CD4-positive, alpha-beta T cell (primary cell): ENCODE measurements around the gene CLCN6. TPM values are rescaled to one million over a fixed set of nuclear protein-coding genes. Genes with fewer than 3 reads are reported as not detected.

Experiments used
- ATAC-seq: fragments of 200-7000 bp; cut with Tn5 transposase; one replicate; pipeline ENCODE4 v1.10.0; 2022; ENCODE audit warnings: mild to moderate bottlenecking; ENCODE audit not compliant: poor library complexity
- CTCF ChIA-PET: fragments of 350-600 bp; sonication (Branson Sonifier 250); formaldehyde crosslinking; loops from one replicate; lab custom pipeline; 2021; ENCODE audit warnings: antibody characterized with exemption, inconsistent platforms; lab: Charles Lee
- POLR2A ChIA-PET: fragments of 350-600 bp; sonication (Branson Sonifier 250); formaldehyde crosslinking; loops from one replicate; lab custom pipeline; 2021; ENCODE audit warnings: antibody characterized with exemption, inconsistent platforms; lab: Charles Lee
- DNase-seq, 14 experiments: peaks; one replicate each; pipeline ENCODE4 v3.0.0-alpha.2; 2013 to 2020; ENCODE audit warnings: mixed read lengths in 2 of 14
- H3K27ac ChIP-seq, 2 donors: one replicate each; pipeline versions ENCODE4 v1.5.1 to v1.7.0; 2013; ENCODE audit warnings: low read length in 2 of 2, low read depth in 1 of 2, mild to moderate bottlenecking in 1 of 2
- H3K27me3 ChIP-seq, 2 experiments: 1 replicate in 1 of 2; 2 replicates in 1 of 2; pipeline versions ENCODE4 v1.6.1 to v1.7.0; 2013; ENCODE audit warnings: low read length in 2 of 2, control low read depth in 1 of 2, mild to moderate bottlenecking in 1 of 2, moderate library complexity in 1 of 2; ENCODE audit not compliant: insufficient read depth in 2 of 2, control insufficient read depth in 1 of 2
- H3K36me3 ChIP-seq: one replicate; pipeline ENCODE4 v1.6.1; 2013; ENCODE audit warnings: low read length, control low read depth; ENCODE audit not compliant: insufficient read depth
- H3K4me1 ChIP-seq: one replicate; pipeline ENCODE4 v1.6.1; 2013; ENCODE audit warnings: low read length, control low read depth; ENCODE audit not compliant: insufficient read depth
- H3K4me3 ChIP-seq: one replicate; pipeline ENCODE4 v1.5.1; 2013; ENCODE audit warnings: mild to moderate bottlenecking, low read length, moderate library complexity
- H3K9me3 ChIP-seq, 2 experiments: 1 replicate in 1 of 2; 2 replicates in 1 of 2; pipeline versions ENCODE4 v1.6.1 to v1.7.0; 2013; ENCODE audit warnings: low read length in 2 of 2, mild to moderate bottlenecking in 2 of 2, control low read depth in 1 of 2, moderate library complexity in 1 of 2; ENCODE audit not compliant: control insufficient read depth in 1 of 2, insufficient read depth in 1 of 2
- H3K27ac Mint-ChIP-seq: one replicate; pipeline ENCODE4 v1.8.0; 2020; ENCODE audit warnings: mixed read lengths
- H3K27me3 Mint-ChIP-seq: one replicate; pipeline ENCODE4 v1.8.0; 2021; ENCODE audit warnings: mixed read lengths
- H3K36me3 Mint-ChIP-seq: one replicate; pipeline ENCODE4 v1.8.0; 2021; ENCODE audit warnings: low read depth, mixed read lengths
- H3K4me1 Mint-ChIP-seq: one replicate; pipeline ENCODE4 v1.8.0; 2021; ENCODE audit warnings: low read depth, mixed read lengths
- H3K4me3 Mint-ChIP-seq: one replicate; pipeline ENCODE4 v1.8.0; 2020; ENCODE audit warnings: mild to moderate bottlenecking, mixed read lengths
- H3K9me3 Mint-ChIP-seq: one replicate; pipeline ENCODE4 v1.8.0; 2020; ENCODE audit warnings: mixed read lengths
- CTCF ChIP-seq: fragments of 200-600 bp; IDR thresholded peaks from one replicate; pipeline ENCODE4 v1.8.0; 2022; ENCODE audit warnings: antibody characterized with exemption, mild to moderate bottlenecking
- intact Hi-C, 2 experiments: fragments of 100-400 bp; cut with DNase I in 1 of 2; cut with micrococcal nuclease in 1 of 2; formaldehyde crosslinking; loops; one replicate each; pipeline versions ENCODE4 v1.15.1 to v1.9.0; 2023 to 2025; cut with DNase I, micrococcal nuclease
- total RNA-seq, 174 experiments: library from RNA in 2 of 174; stranded (reverse) in 2 of 174; gene quantifications; one replicate each; pipeline ENCODE4 v1.2.3 and lab custom pipeline; 2021 to 2026

Gene CLCN6
- total RNA-seq, 2 experiments from 2014 or later = 10.9 to 11.2 TPM

GRCh38 chr1:11788549-11789053 is 17.4 kb upstream of the CLCN6 start:
- DNase-seq (peak in 1 of 14 experiments; percentile 15), ATAC-seq (no peak)
- Mint-ChIP-seq H3K36me3 (peaks cover 24% of the 10 kb centered on the region), H3K9me3 (no peaks in the 10 kb centered on the region), H3K27me3 (no peaks in the 10 kb centered on the region), H3K27ac (no peak overlapping the region), H3K4me3 (no peak overlapping the region), H3K4me1 (no peaks in the 10 kb centered on the region)
- H3K36me3 ChIP-seq = peaks cover 22% of the 10 kb centered on the region
- H3K4me1 ChIP-seq = peaks cover 13% of the 10 kb centered on the region
- H3K4me3 ChIP-seq = no peak overlapping the region
- ChIA-PET CTCF (no interaction called here), POLR2A (interaction anchor here (1.0 to 1.1 kb wide), 2 partner anchors 119 to 124 kb away, joined by 3 read pairs; partner anchors contain the start of gene FBXO6)
- TF ChIP-seq CTCF = no peak
- H3K27me3 ChIP-seq = no peaks in the 10 kb centered on the region
- no peaks in the 10 kb centered on the region for H3K9me3 ChIP-seq
- intact Hi-C loops = no loop called here
- H3K27ac ChIP-seq = no peak overlapping the region

DNA sequence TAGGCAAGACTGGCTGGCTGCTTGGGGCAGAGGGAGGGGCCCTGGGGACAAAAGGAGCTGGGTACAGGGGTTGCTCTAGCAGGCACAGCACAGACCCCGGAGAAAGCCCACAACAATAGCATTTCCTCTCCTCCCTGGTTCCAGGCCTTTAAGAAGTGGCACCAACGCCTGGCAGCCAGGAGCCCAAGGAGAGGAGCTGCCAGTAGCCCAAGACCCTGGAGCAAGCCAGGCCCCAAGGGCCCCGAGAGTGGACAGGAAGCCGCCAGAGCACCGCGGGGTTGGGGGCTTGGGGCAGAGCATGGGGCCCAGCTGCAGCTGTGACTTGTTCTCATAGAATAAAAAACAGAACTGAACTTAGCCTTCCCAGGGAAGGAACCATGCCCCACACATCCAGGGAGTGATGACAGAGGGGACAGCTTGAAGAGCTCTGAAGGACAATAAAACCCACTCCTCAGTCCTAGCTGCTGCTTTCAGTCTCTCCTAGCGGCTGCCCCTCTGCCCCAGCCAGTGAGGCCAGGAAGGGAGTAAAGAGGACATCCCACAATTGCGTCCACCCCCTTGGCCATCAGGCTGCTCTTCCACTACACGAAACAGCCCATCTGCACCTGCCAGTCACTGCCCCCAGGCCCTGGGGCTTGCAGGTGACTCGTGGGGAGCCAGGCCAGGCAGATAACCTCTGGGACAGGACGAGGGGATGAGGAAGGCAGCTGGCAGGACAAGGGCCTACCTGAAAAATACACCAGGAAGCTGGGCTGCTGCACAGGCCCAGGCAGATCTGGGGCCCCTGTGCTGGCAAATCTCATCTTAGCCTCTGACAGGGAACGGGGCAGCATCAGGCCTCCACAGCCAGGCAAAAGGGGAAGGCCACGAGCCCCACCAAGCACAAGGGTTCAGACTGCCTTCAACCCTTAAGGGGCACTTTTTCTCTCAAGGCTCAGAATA is 16.6 kb upstream of the CLCN6 start:
- H3K4me1 Mint-ChIP-seq = no peaks in the 10 kb centered on the region
- ATAC-seq = no peak
- H3K36me3 Mint-ChIP-seq = peaks cover 26% of the 10 kb centered on the region
- Histone ChIP-seq H3K36me3 (peaks cover 28% of the 10 kb centered on the region), H3K27me3 (no peaks in the 10 kb centered on the region), H3K27ac (no peak overlapping the region), H3K9me3 (no peaks in the 10 kb centered on the region), H3K4me1 (peaks cover 12% of the 10 kb centered on the region), H3K4me3 (no peak overlapping the region)
- H3K27ac Mint-ChIP-seq = no peak overlapping the region
- H3K4me3 Mint-ChIP-seq = no peak overlapping the region
- peak in 1 of 14 experiments; percentile 10 for DNase-seq
- POLR2A ChIA-PET = interaction anchor here (1.1 kb wide), 1 partner anchor 125 kb away, joined by 3 read pairs; the partner anchor contains the start of gene FBXO6
- CTCF ChIA-PET = no interaction called here
- H3K9me3 Mint-ChIP-seq = no peaks in the 10 kb centered on the region
- H3K27me3 Mint-ChIP-seq = no peaks in the 10 kb centered on the region
- intact Hi-C loops = no loop called here
- TF ChIP-seq CTCF = no peak

DNA sequence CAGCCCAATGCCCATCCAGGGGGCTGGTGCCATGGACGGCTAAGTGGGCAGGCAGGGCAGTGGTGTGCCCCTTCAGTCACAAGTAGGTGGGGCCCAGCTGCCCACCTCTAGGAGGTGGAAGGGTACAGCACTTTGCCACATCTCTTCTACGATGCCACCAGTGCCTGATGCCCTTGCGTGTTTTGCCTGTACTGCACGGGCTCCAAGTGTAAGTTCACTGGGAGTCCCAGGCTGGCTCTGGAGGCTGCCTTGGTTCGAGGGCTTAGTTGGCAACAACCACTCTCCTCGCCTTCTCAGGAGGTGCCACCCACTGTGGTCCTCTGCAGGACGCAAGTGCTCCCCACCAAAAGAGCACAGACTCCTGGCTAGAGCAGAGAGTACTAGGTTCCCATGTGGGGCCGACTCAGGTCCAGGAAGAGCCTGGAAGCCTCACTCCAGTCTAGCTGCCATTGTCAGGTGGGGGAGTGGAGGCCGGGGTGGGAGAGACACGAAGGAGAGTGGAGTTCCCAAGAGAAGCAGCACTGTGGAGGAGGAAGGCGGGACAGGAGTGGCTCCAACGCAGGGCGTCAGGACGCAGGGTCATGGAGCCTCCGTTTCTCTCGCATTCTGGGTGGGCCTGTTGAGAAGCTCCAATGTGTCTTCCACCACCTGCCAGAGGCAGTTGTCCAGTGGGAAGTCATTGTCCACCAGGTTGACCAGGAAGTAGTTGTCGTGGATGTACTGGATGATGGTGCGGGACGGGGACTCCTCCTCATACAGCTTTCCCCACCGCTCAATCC is 15.7 kb upstream of the CLCN6 start:
- no peak overlapping the region for H3K4me3 Mint-ChIP-seq
- peaks cover 37% of the 10 kb centered on the region for H3K36me3 ChIP-seq
- no peak overlapping the region for H3K27ac Mint-ChIP-seq
- H3K9me3 ChIP-seq = no peaks in the 10 kb centered on the region
- intact Hi-C loops = no loop called here
- H3K9me3 Mint-ChIP-seq = no peaks in the 10 kb centered on the region
- peak in 1 of 14 experiments; percentile 11 for DNase-seq
- no peaks in the 10 kb centered on the region for H3K27me3 ChIP-seq
- ATAC-seq = no peak
- H3K4me3 ChIP-seq = no peak overlapping the region
- no peaks in the 10 kb centered on the region for H3K4me1 Mint-ChIP-seq
- ChIA-PET POLR2A (no interaction called here), CTCF (no interaction called here)
- TF ChIP-seq CTCF = no peak
- peaks cover 3% of the 10 kb centered on the region for H3K4me1 ChIP-seq
- H3K27ac ChIP-seq = no peak overlapping the region
- peaks cover 35% of the 10 kb centered on the region for H3K36me3 Mint-ChIP-seq
- no peaks in the 10 kb centered on the region for H3K27me3 Mint-ChIP-seq
